ENCODE data around the gene CORO6.

CORO6 gene

GRCh38 chr17:29593591-29594518, 28.9 kb downstream of the CORO6 start:
- Histone ChIP-seq H3K4me3 (ENCODE audit: low read depth, low read length) (peak overlapping the region; percentile 65), H3K4me1 (ENCODE audit: control insufficient read depth, insufficient read depth, low read length) (peaks cover 11% of the 10 kb centered on the region), H3K9me3 (ENCODE audit: control insufficient read depth, insufficient read depth, low read length) (no peaks in the 10 kb centered on the region), H3K36me3 (ENCODE audit: control insufficient read depth, insufficient read depth, low read length) (no peaks in the 10 kb centered on the region), H3K27me3 (ENCODE audit: control insufficient read depth, insufficient read depth, low read length) (peaks cover 10% of the 10 kb centered on the region), H3K9ac (ENCODE audit: low read depth, low read length) (no peak overlapping the region)

GRCh38 chr17:29592850-29593551, 29.7 kb downstream of the CORO6 start, which contains the start of gene ANKRD13B:
ANKRD13B (plus strand) TSS chr17:29593132; CDS start chr17:29593622, 490 bp downstream.
- H3K9ac ChIP-seq (ENCODE audit: low read depth, low read length), result no peak within 1 kb of the TSS
- H3K4me1 ChIP-seq (ENCODE audit: control insufficient read depth, insufficient read depth, low read length), result peaks cover 11% of the 10 kb centered on the region

DNA sequence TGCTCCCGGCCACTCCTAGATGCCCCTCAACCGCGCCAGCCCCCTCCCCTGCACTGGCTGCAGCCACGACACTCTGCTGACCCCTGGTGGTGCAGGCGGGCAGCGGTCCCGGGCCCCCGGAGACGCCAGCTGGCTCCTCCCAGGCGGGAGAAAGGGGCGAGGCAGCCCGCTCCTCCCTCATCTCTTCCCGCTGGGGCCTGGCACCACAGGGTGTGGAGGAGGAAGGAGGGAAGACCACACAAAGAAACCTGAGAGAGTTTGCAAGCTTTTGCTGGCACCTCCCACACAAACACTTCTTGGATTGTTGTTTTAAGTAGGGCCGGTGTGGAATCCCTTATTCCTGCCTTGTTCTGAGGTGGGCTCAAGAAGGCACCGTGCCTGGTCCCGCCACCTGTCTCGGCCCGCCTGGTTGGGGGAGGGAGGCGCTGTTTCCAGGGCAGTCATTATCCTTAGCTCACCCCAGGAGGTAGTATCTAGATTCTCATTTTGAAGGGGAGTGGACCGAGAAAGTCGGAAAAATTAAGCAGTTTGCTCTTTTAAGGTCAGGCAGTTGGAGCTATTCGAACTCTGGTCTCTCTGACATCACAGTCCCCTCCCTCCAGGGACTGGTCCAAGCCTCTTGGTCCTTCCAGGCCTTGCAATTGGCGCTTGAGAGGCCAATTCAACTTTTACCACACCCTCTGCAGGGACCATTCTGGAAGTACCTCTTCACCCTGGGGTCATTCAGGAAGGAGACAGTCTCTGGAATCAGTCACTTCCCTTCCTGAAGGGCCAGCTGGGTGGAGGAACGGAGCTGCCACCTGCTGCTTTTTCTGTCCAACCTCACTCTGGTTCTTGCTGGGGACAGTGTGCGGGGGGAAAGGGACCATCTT, 30.7 kb downstream of the CORO6 start:
- Histone ChIP-seq H3K36me3 (ENCODE audit: control insufficient read depth, insufficient read depth, low read length) (no peaks in the 10 kb centered on the region), H3K4me1 (ENCODE audit: control insufficient read depth, insufficient read depth, low read length) (peaks cover 6% of the 10 kb centered on the region), H3K4me3 (ENCODE audit: low read depth, low read length) (peak overlapping the region; percentile 74), H3K27me3 (ENCODE audit: control insufficient read depth, insufficient read depth, low read length) (peaks cover 21% of the 10 kb centered on the region), H3K9ac (ENCODE audit: low read depth, low read length) (no peak overlapping the region), H3K9me3 (ENCODE audit: control insufficient read depth, insufficient read depth, low read length) (no peaks in the 10 kb centered on the region)

More at GRCh38 chr17:29592850-29593551, 29.7 kb downstream of the CORO6 start, which contains the start of gene ANKRD13B:
- peak within 1 kb of the TSS; percentile 74 for H3K4me3 ChIP-seq (ENCODE audit: low read depth, low read length)
- no peaks in the 10 kb centered on the region for H3K36me3 ChIP-seq (ENCODE audit: control insufficient read depth, insufficient read depth, low read length)
- peaks cover 13% of the 10 kb centered on the region for H3K27me3 ChIP-seq (ENCODE audit: control insufficient read depth, insufficient read depth, low read length)
- H3K9me3 ChIP-seq (ENCODE audit: control insufficient read depth, insufficient read depth, low read length), result no peaks in the 10 kb centered on the region

- Histone ChIP-seq H3K4me3 (ENCODE audit: low read depth, low read length) (peak overlapping the region; percentile 74), H3K27me3 (ENCODE audit: control insufficient read depth, insufficient read depth, low read length) (peaks cover 21% of the 10 kb centered on the region), H3K4me1 (ENCODE audit: control insufficient read depth, insufficient read depth, low read length) (peaks cover 5% of the 10 kb centered on the region), H3K9me3 (ENCODE audit: control insufficient read depth, insufficient read depth, low read length) (no peaks in the 10 kb centered on the region), H3K9ac (ENCODE audit: low read depth, low read length) (no peak overlapping the region), H3K36me3 (ENCODE audit: control insufficient read depth, insufficient read depth, low read length) (no peaks in the 10 kb centered on the region)
These were observed 31.5 kb downstream of the CORO6 start for GRCh38 chr17:29591146-29591736.

GRCh38 chr17:29590411-29591145, 32.1 kb downstream of the CORO6 start:
- Histone ChIP-seq H3K9me3 (ENCODE audit: control insufficient read depth, insufficient read depth, low read length) (no peaks in the 10 kb centered on the region), H3K9ac (ENCODE audit: low read depth, low read length) (no peak overlapping the region), H3K4me1 (ENCODE audit: control insufficient read depth, insufficient read depth, low read length) (peaks cover 5% of the 10 kb centered on the region), H3K27me3 (ENCODE audit: control insufficient read depth, insufficient read depth, low read length) (peaks cover 21% of the 10 kb centered on the region), H3K36me3 (ENCODE audit: control insufficient read depth, insufficient read depth, low read length) (no peaks in the 10 kb centered on the region), H3K4me3 (ENCODE audit: low read depth, low read length) (peak overlapping the region; percentile 74)

DNA sequence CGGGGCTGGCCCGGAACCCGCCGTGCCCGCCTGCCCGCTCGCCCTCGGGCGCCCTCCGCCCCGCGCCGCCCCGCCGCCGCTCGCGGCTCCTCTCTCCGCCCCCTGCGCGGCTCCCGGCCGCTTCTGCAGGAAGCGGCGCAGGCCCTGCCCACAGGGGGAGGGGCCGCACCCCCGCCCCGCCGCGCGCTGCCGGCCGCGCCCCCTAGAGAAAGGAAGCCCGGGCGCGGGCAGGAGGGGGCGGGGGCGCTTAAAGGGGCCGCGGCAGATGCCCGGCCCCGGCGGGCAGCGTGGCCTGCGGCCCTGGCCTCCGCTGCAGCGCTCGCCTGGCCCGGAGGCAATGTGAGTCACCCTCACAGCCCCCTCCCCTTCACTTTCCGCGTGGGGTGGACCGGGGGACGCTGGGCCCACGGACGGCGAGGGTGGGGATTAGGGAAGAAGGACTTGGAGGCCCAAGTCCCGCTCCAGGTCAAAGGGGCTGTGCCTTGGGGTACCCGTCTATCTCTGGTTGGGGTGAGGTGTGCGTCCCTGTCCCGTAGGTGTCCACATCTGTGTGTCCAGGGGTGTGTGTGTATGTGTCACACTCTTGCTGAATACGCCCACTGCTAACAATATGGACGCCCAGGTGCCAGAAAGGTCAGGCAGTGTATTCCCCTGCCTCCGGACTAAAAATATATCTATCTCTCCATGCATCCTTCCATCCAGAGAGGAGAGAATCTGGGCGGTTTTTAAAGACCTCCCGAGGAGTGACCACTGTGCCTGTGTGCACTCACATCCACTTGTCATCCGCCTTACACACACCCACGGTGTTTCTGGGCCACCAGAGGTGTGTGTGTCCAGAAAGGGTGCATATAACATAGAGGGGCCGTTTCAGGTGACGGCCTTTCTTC, 32.9 kb downstream of the CORO6 start, which contains the start of gene GIT1:
Gene GIT1, minus strand, starts transcription at position 125 of the 887 bp plus-strand sequence. CDS start 270 bp downstream, outside the sequence.
- Histone ChIP-seq H3K9ac (ENCODE audit: low read depth, low read length) (peak within 1 kb of the TSS; percentile 47), H3K36me3 (ENCODE audit: control insufficient read depth, insufficient read depth, low read length) (no peaks in the 10 kb centered on the region), H3K9me3 (ENCODE audit: control insufficient read depth, insufficient read depth, low read length) (no peaks in the 10 kb centered on the region), H3K4me3 (ENCODE audit: low read depth, low read length) (peak within 1 kb of the TSS; percentile 77), H3K4me1 (ENCODE audit: control insufficient read depth, insufficient read depth, low read length) (peaks cover 10% of the 10 kb centered on the region), H3K27me3 (ENCODE audit: control insufficient read depth, insufficient read depth, low read length) (peaks cover 21% of the 10 kb centered on the region)

DNA sequence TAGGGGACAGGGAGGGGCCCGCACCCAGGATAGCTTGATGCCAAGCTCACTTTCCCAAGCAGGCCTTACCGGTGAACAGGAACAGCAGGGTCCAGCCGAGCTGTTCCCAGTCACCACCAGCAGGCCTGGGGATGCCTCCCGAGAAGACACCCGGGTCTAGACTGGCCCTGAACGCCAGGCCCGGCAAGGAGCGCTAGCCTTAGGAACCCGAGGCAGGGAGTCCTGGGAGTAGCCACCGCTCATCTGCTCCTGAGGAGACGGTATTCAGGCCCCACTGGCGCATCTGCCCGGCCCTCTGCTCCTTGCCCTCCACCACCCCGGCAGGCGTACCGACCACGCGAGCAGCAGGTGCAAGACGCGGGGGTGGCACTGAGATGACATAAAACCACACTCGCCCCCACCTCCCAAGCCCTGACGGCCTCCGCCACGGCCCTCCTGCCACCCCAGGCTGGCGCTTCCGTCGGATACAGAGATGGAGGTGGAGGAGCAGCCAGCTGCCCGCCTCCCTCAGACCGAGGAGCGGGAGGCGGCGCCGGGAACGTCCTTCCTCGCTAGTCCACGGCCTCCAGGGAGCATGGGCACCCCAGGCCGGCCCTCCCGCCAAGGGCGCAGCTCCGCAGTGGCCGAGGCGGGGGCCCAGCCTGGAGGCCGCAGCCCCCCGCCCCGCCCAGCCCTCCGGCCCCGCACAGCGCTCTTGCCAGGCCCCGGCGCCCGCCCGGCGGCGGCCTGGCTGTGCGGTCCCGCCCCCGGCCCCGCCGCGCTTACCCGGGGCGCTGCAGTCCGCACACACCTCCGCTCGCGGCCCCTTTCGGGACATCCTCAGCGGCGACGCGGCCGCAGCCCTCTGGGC, 33.9 kb downstream of the CORO6 start:
- Histone ChIP-seq H3K4me1 (ENCODE audit: control insufficient read depth, insufficient read depth, low read length) (peaks cover 14% of the 10 kb centered on the region), H3K9ac (ENCODE audit: low read depth, low read length) (peak overlapping the region; percentile 47), H3K27me3 (ENCODE audit: control insufficient read depth, insufficient read depth, low read length) (peaks cover 21% of the 10 kb centered on the region), H3K9me3 (ENCODE audit: control insufficient read depth, insufficient read depth, low read length) (no peaks in the 10 kb centered on the region), H3K4me3 (ENCODE audit: low read depth, low read length) (peak overlapping the region; percentile 77), H3K36me3 (ENCODE audit: control insufficient read depth, insufficient read depth, low read length) (no peaks in the 10 kb centered on the region)

- Histone ChIP-seq H3K4me1 (ENCODE audit: control insufficient read depth, insufficient read depth, low read length) (peaks cover 14% of the 10 kb centered on the region), H3K9ac (ENCODE audit: low read depth, low read length) (no peak overlapping the region), H3K27me3 (ENCODE audit: control insufficient read depth, insufficient read depth, low read length) (peaks cover 21% of the 10 kb centered on the region), H3K9me3 (ENCODE audit: control insufficient read depth, insufficient read depth, low read length) (no peaks in the 10 kb centered on the region), H3K36me3 (ENCODE audit: control insufficient read depth, insufficient read depth, low read length) (peaks cover 1% of the 10 kb centered on the region), H3K4me3 (ENCODE audit: low read depth, low read length) (peak overlapping the region; percentile 77)
These were observed 34.6 kb downstream of the CORO6 start for GRCh38 chr17:29588017-29588561.

DNA sequence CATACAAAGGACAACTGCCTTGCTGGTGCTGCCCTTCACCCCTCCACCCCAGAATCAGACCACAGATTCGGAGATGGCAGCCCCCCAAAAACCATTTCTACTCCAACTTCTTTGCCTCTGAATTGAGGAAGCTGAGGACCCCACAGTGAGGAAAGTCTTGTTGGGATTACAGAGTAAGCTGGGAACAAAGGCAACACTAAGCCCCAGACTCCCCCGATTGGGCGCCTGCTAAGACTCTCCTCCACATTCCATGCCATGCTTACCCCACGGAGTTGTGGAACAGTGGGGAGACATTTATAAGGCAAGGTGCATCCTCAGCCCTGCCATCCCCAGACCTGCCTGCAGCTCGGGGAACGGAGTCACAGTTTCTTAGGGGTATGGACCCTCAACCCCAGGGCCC, 35.1 kb downstream of the CORO6 start:
- Histone ChIP-seq H3K27me3 (ENCODE audit: control insufficient read depth, insufficient read depth, low read length) (peaks cover 21% of the 10 kb centered on the region), H3K9ac (ENCODE audit: low read depth, low read length) (no peak overlapping the region), H3K36me3 (ENCODE audit: control insufficient read depth, insufficient read depth, low read length) (peaks cover 3% of the 10 kb centered on the region), H3K9me3 (ENCODE audit: control insufficient read depth, insufficient read depth, low read length) (no peaks in the 10 kb centered on the region), H3K4me1 (ENCODE audit: control insufficient read depth, insufficient read depth, low read length) (peaks cover 14% of the 10 kb centered on the region), H3K4me3 (ENCODE audit: low read depth, low read length) (no peak overlapping the region)

Data from iPS-15b (cell line).